ENCODE data around the gene RBPMS2. TPM values are rescaled to one million over a fixed set of nuclear protein-coding genes. Genes with fewer than 3 reads are reported as not detected.

RBPMS2 gene
- total RNA-seq, 2 experiments from 2014 or later = not detected

DNA sequence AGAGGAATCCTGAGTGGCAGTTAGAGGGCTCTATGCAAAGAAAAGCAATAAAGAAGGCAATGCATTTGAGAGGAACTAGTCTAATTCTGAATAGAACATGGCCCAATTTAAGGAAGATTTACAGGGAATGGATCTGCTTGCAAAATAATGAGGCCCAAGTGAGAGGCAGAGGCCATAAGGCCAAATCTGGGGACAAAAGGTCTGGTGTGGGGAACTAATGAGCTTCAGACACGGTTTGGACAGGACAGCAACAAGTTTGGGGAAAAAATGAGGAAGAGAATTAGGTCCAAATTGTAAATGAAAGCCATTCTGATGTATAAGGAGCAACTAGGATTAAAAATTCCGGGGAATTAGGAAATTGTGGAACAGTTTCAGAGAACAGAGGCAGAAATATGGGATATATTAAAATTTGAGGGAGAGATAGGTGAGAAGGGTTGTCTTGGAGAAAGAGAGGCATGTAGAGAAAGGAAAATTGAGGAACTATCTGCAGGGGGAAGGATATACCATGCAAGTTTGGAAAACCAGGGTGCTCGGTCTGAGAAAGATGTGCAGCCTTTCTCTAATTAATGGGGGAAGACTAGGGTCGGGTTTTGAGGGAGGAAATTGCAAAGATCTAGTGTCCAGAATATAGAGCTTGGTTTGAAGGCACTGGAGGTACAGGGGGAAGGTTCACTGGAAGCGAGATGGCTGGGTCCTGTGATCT lies 73.8 kb downstream of the RBPMS2 start:
- ATAC-seq (no peak), DNase-seq (no peak)
- Mint-ChIP-seq H3K4me3 (peak overlapping the region; percentile 72), H3K27ac (peak overlapping the region; percentile 70), H3K4me1 (peaks cover 63% of the 10 kb centered on the region), H3K9me3 (ENCODE audit: low read depth) (no peaks in the 10 kb centered on the region), H3K36me3 (ENCODE audit: low read depth) (peaks cover 7% of the 10 kb centered on the region), H3K27me3 (no peaks in the 10 kb centered on the region)
- CTCF ChIA-PET = interaction anchor here (0.8 to 1.7 kb wide), 2 partner anchors 15 to 231 kb away, joined by 3 to 8 read pairs; no protein-coding TSS in a partner anchor
- intact Hi-C loops (cut with DNase I, micrococcal nuclease) = loop anchor here (2.0 to 10.0 kb wide), 2 partner anchors 603 to 609 kb away; partner anchors contain the start of genes CIAO2A (in 1 of the 2) and RNU5B-1 (in 1 of the 2)
- POLR2A ChIA-PET = interaction anchor here (0.6 to 0.7 kb wide), 3 partner anchors 12 to 161 kb away, joined by 3 read pairs; no protein-coding TSS in a partner anchor

DNA sequence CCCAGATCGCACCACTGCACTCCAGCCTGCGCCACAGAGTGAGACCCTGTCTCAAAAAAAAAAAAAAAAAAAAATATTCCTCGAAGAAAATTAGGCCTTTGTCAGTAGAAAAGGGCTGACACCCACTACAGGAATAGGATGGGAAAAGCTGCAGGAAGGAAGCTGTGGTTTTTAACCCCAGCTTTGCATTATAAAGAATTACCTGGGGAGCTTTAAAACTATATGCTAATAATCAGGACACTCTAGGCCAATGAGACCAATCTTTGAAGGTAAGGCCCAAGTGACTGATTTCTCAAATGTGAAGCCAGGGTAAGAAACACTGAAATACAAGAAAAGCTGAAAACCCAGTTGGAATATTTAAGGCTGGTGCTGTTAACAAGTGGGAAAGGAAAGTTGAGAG lies 74.3 kb downstream of the RBPMS2 start:
- peaks cover 68% of the 10 kb centered on the region for H3K4me1 Mint-ChIP-seq
- H3K36me3 Mint-ChIP-seq (ENCODE audit: low read depth) = peaks cover 7% of the 10 kb centered on the region
- CTCF ChIA-PET = interaction anchor here (0.8 to 1.7 kb wide), 3 partner anchors 14 to 230 kb away, joined by 3 to 8 read pairs (median 5); no protein-coding TSS in a partner anchor
- H3K27ac Mint-ChIP-seq = peak overlapping the region; percentile 0
- no peak for DNase-seq
- H3K9me3 Mint-ChIP-seq (ENCODE audit: low read depth) = no peaks in the 10 kb centered on the region
- peak overlapping the region; percentile 72 for H3K4me3 Mint-ChIP-seq
- POLR2A ChIA-PET = interaction anchor here (0.6 to 0.7 kb wide), 2 partner anchors 12 to 83 kb away, joined by 3 read pairs; no protein-coding TSS in a partner anchor
- H3K27me3 Mint-ChIP-seq = no peaks in the 10 kb centered on the region
- intact Hi-C loops (cut with DNase I, micrococcal nuclease) = loop anchor here in 1 of 2 experiments (10.0 kb wide), 1 partner anchor 604 kb away; the partner anchor contains the start of gene RNU5B-1
- ATAC-seq = no peak

- intact Hi-C loops (cut with DNase I, micrococcal nuclease) = loop anchor here (2.0 to 10.0 kb wide), 2 partner anchors 453 to 605 kb away; partner anchors contain the start of gene RNU5B-1 (in 1 of the 2)
- Mint-ChIP-seq H3K27ac (no peak overlapping the region), H3K27me3 (no peaks in the 10 kb centered on the region), H3K9me3 (ENCODE audit: low read depth) (no peaks in the 10 kb centered on the region), H3K36me3 (ENCODE audit: low read depth) (peaks cover 12% of the 10 kb centered on the region), H3K4me3 (no peak overlapping the region), H3K4me1 (peaks cover 74% of the 10 kb centered on the region)
- DNase-seq (no peak), ATAC-seq (no peak)
- ChIA-PET POLR2A (interaction anchor here (0.5 kb wide), 1 partner anchor 93 kb away, joined by 3 read pairs; no protein-coding TSS in a partner anchor), CTCF (interaction anchor here (0.7 to 1.5 kb wide), 5 partner anchors 9 to 312 kb away, joined by 3 to 7 read pairs (median 4); partner anchors contain the start of gene TRIP4)
These were observed 75.5 kb downstream of the RBPMS2 start for GRCh38 chr15:64699751-64700388.

DNA sequence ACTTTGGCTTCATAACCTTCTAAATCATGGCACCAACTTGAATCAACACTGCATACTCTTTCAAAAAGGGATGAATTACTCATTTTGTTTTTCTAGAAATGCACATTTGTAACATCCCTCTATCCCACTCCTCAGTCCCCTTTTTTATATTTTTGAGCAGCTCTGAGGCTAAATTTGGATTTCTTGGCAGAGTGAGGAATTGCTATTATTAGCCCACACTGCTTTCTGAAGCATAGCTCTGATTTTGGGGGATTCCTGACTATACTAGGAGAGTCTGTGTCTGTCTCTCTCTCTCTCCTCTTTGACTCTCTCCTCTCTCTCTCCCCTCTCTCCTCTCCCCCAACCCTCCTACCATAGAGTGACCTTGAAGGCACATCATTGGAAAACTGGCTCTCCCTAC lies 76.6 kb downstream of the RBPMS2 start:
- POLR2A ChIA-PET = interaction anchor here (1.0 to 1.5 kb wide), 2 partner anchors 11 to 239 kb away, joined by 3 to 5 read pairs; partner anchors contain the start of gene ZNF609
- intact Hi-C loops (cut with DNase I, micrococcal nuclease) = loop anchor here in 1 of 2 experiments (1.0 to 2.0 kb wide), 2 partner anchors 255 to 452 kb away; no protein-coding TSS in a partner anchor
- DNase-seq (no peak), ATAC-seq (no peak)
- Mint-ChIP-seq H3K27ac (peak overlapping the region; percentile 67), H3K36me3 (ENCODE audit: low read depth) (peaks cover 12% of the 10 kb centered on the region), H3K9me3 (ENCODE audit: low read depth) (no peaks in the 10 kb centered on the region), H3K27me3 (no peaks in the 10 kb centered on the region), H3K4me1 (peaks cover 73% of the 10 kb centered on the region), H3K4me3 (peak overlapping the region; percentile 6)
- CTCF ChIA-PET = interaction anchor here (0.8 to 2.3 kb wide), 3 partner anchors 8 to 12 kb away, joined by 3 to 19 read pairs (median 3); no protein-coding TSS in a partner anchor

- Mint-ChIP-seq H3K4me1 (peaks cover 70% of the 10 kb centered on the region), H3K4me3 (no peak overlapping the region), H3K27me3 (no peaks in the 10 kb centered on the region), H3K36me3 (ENCODE audit: low read depth) (peaks cover 17% of the 10 kb centered on the region), H3K27ac (peak overlapping the region; percentile 25), H3K9me3 (ENCODE audit: low read depth) (no peaks in the 10 kb centered on the region)
- CTCF ChIA-PET = interaction anchor here (0.6 to 2.3 kb wide), 9 partner anchors 11 to 403 kb away, joined by 3 to 19 read pairs (median 3); no protein-coding TSS in a partner anchor
- POLR2A ChIA-PET = interaction anchor here (0.5 to 1.5 kb wide), 8 partner anchors 11 to 607 kb away, joined by 3 to 5 read pairs (median 4); partner anchors contain the start of genes RNU5B-1 and ZNF609
- ATAC-seq = peak; percentile 75
- intact Hi-C loops (cut with DNase I, micrococcal nuclease) = loop anchor here in 1 of 2 experiments (1.0 to 2.0 kb wide), 2 partner anchors 254 to 451 kb away; no protein-coding TSS in a partner anchor
- peak; percentile 75 for DNase-seq
These were observed 77.4 kb downstream of the RBPMS2 start for GRCh38 chr15:64697911-64698369.

DNA sequence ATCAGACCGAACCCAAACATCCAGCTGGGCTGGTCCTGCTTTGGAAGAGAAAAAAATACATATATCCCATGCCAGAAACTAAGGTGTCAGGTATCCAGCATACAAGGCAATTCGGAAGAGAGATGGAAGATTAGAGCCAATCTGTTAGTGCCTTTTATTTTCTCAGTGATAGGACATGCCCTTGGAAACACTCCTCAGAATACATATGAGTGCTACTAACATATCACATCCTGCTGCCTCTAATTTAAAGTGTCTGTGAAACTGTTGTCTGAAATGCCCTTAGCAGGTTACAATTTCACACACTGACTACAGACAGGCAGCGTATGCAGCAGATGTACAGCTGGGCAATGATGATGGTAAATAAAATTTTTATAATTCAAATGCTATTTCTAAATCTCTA lies 78.9 kb downstream of the RBPMS2 start:
- Mint-ChIP-seq H3K36me3 (ENCODE audit: low read depth) (peaks cover 20% of the 10 kb centered on the region), H3K4me3 (no peak overlapping the region), H3K9me3 (ENCODE audit: low read depth) (no peaks in the 10 kb centered on the region), H3K4me1 (peaks cover 65% of the 10 kb centered on the region), H3K27me3 (no peaks in the 10 kb centered on the region), H3K27ac (no peak overlapping the region)
- intact Hi-C loops (cut with DNase I, micrococcal nuclease) = no loop called here
- ChIA-PET POLR2A (no interaction called here), CTCF (interaction anchor here (0.6 to 3.0 kb wide), 7 partner anchors 10 to 213 kb away, joined by 3 to 24 read pairs (median 3); no protein-coding TSS in a partner anchor)
- DNase-seq (no peak), ATAC-seq (no peak)

DNA sequence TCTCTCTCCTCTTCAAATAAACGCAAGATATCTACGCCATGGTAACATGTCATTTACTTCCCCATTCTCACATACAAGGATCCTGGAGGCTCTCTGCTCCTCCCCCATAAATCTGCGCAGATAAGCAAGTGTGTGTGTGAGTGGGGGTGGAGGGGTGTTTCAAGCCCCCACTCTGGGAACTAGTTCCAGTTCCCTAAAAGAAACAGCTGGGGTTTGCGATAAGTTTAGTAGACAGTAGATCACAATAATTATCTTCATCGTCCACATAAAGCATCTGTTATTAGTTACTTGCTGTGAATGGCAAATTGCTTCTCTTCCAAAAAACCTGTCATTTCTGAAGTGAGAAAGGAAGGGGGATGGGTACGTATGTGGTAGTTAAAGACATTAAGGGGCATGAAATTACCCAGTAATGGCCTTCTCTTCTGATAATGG lies 79.8 kb downstream of the RBPMS2 start:
- peaks cover 17% of the 10 kb centered on the region for H3K36me3 Mint-ChIP-seq (ENCODE audit: low read depth)
- DNase-seq (no peak), ATAC-seq (no peak)
- CTCF ChIA-PET = interaction anchor here (0.6 to 3.0 kb wide), 10 partner anchors 9 to 308 kb away, joined by 3 to 24 read pairs (median 3); no protein-coding TSS in a partner anchor
- H3K27me3 Mint-ChIP-seq = no peaks in the 10 kb centered on the region
- H3K4me1 Mint-ChIP-seq = peaks cover 58% of the 10 kb centered on the region
- POLR2A ChIA-PET = no interaction called here
- H3K27ac Mint-ChIP-seq = peak overlapping the region; percentile 3
- intact Hi-C loops (cut with DNase I, micrococcal nuclease) = no loop called here
- H3K4me3 Mint-ChIP-seq = no peak overlapping the region
- H3K9me3 Mint-ChIP-seq (ENCODE audit: low read depth) = no peaks in the 10 kb centered on the region

DNA sequence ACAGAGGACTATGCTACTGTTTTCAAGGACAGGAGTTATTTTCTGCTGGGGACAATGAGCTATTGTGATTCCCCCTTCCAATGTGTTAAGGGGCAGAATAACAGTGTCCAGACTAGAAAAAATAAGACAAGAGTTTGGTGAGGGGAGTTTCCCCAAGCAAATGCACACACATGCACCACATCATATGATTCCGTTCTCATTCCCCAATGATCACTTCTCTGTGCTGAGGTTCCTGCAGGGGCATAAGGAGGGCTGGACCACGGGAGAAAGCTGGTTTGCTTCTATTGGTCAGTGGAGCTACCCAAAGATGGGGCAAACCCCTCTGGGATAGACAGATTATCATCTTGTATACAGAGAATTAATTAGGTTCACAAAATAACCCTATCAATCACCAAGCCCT lies 80.6 kb downstream of the RBPMS2 start:
- no peak overlapping the region for H3K27ac Mint-ChIP-seq
- ATAC-seq = no peak
- intact Hi-C loops (cut with DNase I, micrococcal nuclease) = no loop called here
- ChIA-PET CTCF (interaction anchor here (0.6 to 3.0 kb wide), 5 partner anchors 8 to 309 kb away, joined by 3 to 24 read pairs (median 3); no protein-coding TSS in a partner anchor), POLR2A (no interaction called here)
- no peak overlapping the region for H3K4me3 Mint-ChIP-seq
- H3K27me3 Mint-ChIP-seq = no peaks in the 10 kb centered on the region
- DNase-seq = no peak
- no peaks in the 10 kb centered on the region for H3K9me3 Mint-ChIP-seq (ENCODE audit: low read depth)
- peaks cover 14% of the 10 kb centered on the region for H3K36me3 Mint-ChIP-seq (ENCODE audit: low read depth)
- H3K4me1 Mint-ChIP-seq = peaks cover 51% of the 10 kb centered on the region

- ChIA-PET POLR2A (no interaction called here), CTCF (interaction anchor here (1.5 to 4.1 kb wide), 2 partner anchors 14 to 35 kb away, joined by 5 to 46 read pairs; no protein-coding TSS in a partner anchor)
- no peaks in the 10 kb centered on the region for H3K27me3 Mint-ChIP-seq
- H3K4me1 Mint-ChIP-seq = peaks cover 34% of the 10 kb centered on the region
- ATAC-seq (no peak), DNase-seq (no peak)
- peak overlapping the region; percentile 70 for H3K27ac Mint-ChIP-seq
- no peak overlapping the region for H3K4me3 Mint-ChIP-seq
- H3K9me3 Mint-ChIP-seq (ENCODE audit: low read depth) = no peaks in the 10 kb centered on the region
- peaks cover 15% of the 10 kb centered on the region for H3K36me3 Mint-ChIP-seq (ENCODE audit: low read depth)
- intact Hi-C loops (cut with DNase I, micrococcal nuclease) = no loop called here
These were observed 82.3 kb downstream of the RBPMS2 start for GRCh38 chr15:64693134-64693533.

DNA sequence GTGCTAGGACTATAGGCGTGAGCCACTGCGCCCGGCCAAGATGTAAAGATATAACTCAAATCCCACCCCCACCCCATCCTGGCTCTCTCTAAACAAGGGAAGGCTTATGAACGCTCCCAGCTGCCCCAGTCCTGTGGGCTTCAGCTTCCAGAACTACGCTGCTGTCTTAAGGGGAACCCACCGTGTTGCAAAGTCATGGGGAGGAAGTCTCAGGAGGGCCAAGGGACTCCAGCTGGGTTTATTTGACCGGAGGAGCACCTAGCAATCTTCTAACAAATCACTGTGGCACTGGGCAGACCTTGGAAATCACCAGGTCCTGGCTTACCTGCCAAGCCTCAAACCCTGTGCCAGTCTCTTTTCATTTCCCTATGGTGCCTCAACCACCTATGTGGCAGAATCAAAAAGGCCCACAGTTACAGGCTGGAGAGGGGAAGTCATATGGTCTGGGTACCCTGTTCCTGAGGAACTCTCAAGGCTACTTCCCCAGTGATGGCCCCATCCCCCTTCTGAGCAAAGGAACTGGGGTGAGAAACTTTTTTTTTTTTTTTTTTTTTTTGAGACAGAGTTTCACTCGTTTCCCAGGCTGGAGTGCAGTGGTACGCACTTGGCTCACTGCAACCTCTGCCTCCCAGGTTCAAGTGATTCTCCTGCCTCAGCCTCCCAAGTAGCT lies 83.4 kb downstream of the RBPMS2 start:
- DNase-seq = no peak
- no peak for ATAC-seq
- ChIA-PET CTCF (interaction anchor here (0.9 to 4.1 kb wide), 4 partner anchors 10 to 36 kb away, joined by 4 to 46 read pairs (median 6); no protein-coding TSS in a partner anchor), POLR2A (no interaction called here)
- no peaks in the 10 kb centered on the region for H3K27me3 Mint-ChIP-seq
- no peaks in the 10 kb centered on the region for H3K9me3 Mint-ChIP-seq (ENCODE audit: low read depth)
- intact Hi-C loops (cut with DNase I, micrococcal nuclease) = no loop called here
- H3K36me3 Mint-ChIP-seq (ENCODE audit: low read depth) = peaks cover 17% of the 10 kb centered on the region
- H3K4me1 Mint-ChIP-seq = peaks cover 25% of the 10 kb centered on the region
- H3K4me3 Mint-ChIP-seq = no peak overlapping the region
- no peak overlapping the region for H3K27ac Mint-ChIP-seq
